ENCODE results near the gene RNGTT.

DNA sequence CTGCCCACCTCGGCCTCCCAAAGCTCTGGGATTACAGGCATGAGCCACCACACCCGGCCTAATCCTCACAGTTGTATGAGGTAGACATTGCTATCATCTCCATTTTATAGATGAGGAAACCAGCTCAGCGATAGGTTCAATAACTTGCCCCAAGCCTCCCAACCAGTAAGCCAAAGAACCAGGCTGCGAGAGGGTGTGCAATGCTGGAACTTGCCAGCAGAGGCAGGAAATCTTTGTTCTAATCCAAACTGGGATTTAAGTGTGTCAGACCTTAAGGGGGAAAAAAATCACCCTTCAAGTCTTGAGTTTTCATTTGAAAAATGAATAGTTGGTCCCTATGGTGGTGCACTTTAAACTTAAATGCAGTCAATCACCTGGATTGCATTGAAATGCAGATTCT is 20.1 kb upstream of the RNGTT start:
- no peak for TF ChIP-seq POLR2AphosphoS5 (IDR thresholded peaks at IDR 0.05)
- TF ChIP-seq, protein P1, sequence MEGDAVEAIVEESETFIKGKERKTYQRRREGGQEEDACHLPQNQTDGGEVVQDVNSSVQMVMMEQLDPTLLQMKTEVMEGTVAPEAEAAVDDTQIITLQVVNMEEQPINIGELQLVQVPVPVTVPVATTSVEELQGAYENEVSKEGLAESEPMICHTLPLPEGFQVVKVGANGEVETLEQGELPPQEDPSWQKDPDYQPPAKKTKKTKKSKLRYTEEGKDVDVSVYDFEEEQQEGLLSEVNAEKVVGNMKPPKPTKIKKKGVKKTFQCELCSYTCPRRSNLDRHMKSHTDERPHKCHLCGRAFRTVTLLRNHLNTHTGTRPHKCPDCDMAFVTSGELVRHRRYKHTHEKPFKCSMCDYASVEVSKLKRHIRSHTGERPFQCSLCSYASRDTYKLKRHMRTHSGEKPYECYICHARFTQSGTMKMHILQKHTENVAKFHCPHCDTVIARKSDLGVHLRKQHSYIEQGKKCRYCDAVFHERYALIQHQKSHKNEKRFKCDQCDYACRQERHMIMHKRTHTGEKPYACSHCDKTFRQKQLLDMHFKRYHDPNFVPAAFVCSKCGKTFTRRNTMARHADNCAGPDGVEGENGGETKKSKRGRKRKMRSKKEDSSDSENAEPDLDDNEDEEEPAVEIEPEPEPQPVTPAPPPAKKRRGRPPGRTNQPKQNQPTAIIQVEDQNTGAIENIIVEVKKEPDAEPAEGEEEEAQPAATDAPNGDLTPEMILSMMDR (IDR thresholded peaks at IDR 0.05): peak in 3 of 4 experiments; percentile 22 to 39 (median 36)
